T-helper 2 cell treated with Interferon-gamma antibody and Interleukin-4, amounts not matched to agents 100 ng/mL and 5 ng/mL, for 36 hours (primary cell): ENCODE measurements around the gene ETFB. TPM values are rescaled to one million over a fixed set of nuclear protein-coding genes. Genes with fewer than 3 reads are reported as not detected.

Experiments
- intact Hi-C: fragments of 100-400 bp; cut with micrococcal nuclease; formaldehyde crosslinking; loops from one replicate; pipeline ENCODE4 v1.15.1; 2023
- total RNA-seq: library from RNA; stranded (reverse); gene quantifications from 2 replicates; pipeline ENCODE4 v1.2.3, GENCODE V29; 2022

The ETFB gene
- total RNA-seq, 1 donor from 2014 or later: 125 TPM

- intact Hi-C loops: no loop called here
Observed at GRCh38 chr19:51352783-51353360, 13.3 kb downstream of the ETFB start.

DNA sequence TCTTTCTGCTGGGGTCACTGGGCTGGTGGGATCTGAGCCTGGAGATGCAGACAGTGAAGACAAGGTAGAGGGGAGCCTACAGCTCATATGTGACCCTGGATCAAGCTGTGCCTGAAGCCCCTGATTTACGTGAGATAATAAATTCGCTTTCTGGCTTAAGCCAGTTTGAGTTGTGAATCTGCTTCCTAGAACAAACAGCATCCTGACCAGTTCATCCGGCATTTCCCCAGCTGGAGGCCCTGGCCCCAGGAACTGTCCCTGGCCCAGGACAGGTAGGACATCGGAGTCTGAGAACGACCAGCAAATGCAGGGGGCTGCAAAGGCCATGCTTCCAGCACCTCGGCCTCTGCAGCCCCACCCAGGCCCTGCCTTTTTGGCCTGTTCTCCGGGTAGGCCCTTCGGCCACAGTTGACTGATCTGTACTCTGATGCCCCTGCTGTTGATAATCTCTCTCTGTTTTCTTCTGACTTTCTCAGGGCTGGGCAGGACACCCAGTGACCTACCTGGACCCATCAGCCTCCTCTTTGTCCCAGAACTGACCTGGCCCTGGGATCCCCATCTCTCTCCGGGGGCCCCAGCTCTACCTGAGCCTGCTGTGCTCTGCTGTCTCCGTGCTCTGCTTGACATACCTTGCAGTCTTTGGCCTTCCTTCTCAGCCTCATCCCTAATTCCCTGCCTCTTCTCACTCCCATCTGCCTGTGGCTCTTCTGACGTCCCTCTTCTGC lies 14.8 kb downstream of the ETFB start:
- intact Hi-C loops: no loop called here

- intact Hi-C loops: no loop called here
Observed at GRCh38 chr19:51347209-51347928, 18.8 kb downstream of the ETFB start.

DNA sequence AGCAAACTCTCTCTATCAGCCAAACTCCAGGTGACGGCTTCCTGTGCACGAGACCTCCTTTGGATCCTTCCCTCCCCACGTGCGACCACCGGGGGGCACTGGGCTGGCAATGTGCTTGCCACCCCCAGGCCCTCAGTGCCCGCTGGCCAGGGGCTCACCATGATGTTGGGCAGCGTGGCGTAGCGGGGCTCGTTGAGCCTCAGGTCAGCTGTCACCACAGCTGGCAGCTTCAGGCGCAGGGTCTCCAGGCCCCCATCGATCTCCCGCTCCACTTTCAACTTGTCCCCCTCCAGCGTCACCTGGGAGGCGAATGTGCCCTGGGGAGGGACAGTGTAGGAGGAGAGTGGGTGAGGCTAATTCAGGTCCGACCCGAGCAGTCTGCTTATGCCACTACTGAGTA lies 19.4 kb downstream of the ETFB start:
- intact Hi-C loops: no loop called here

DNA sequence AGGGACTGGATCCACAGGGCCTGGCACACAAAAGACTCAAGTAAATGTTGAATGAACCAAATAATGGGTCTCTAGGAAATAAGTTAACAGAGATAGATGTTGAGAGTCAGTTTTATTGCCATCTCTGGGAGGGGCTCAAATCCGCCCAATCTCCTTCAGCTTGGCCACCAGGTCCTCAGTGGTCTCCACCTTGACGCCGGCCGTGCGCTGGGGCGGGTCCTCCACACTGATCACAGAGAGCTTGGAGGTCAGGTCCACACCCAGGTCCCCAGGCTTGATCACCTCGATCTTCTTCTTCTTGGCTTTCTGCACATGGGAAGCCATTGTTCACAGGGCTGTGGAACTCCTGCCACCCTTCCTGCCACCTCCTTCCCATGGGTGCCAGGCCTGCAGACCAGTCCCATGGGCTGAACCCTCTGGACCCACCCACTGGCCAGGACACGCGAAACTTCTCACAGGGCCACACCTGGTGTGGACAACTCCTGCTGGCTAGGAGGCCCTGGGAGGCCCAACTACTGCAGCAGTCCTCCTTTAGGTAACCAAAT lies 21.0 kb downstream of the ETFB start:
- intact Hi-C loops: no loop called here

- intact Hi-C loops: no loop called here
Observed at GRCh38 chr19:51342631-51343569, 23.3 kb downstream of the ETFB start.

DNA sequence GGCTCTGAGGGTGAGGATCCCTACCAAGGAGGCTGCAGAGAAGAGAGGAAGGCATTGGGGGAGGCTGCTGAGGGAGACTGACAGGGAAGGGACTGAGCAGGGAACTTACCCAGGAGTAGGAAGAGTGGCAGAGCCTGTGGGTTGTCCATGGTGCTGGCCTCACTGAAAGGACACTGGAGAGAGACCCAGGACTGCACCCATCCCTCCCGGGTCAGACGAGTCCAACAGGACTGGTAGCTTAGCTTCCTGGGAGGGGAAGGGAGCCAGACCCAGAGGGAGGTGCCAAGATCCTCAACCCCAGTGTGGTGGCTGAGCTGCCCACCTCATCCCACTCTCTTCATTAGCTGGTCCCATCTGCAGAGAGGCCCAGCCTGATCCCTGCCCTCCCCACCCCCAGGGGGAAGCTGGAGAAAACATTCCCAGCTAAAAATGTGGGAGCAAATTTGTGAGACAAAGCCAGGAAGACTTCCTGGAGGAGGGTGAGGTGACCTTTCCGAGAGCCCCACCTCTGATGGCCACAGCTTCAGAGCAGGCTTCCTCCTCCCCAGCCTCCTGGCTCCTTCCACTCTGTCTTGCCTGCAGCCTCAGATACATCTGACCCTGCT lies 24.1 kb downstream of the ETFB start, which contains the start of gene VSIG10L:
Gene VSIG10L, minus strand, starts transcription at position 164 of the 605 bp plus-strand sequence. Its CDS starts 15 bp downstream, at position 149.
- intact Hi-C loops: no loop called here

GRCh38 chr19:51341066-51341465 lies 25.1 kb downstream of the ETFB start:
- intact Hi-C loops: no loop called here

GRCh38 chr19:51339687-51340656 lies 26.2 kb downstream of the ETFB start:
- intact Hi-C loops: loop anchor here (1.0 to 5.0 kb wide), 7 partner anchors 13 to 317 kb away; no protein-coding TSS in a partner anchor

DNA sequence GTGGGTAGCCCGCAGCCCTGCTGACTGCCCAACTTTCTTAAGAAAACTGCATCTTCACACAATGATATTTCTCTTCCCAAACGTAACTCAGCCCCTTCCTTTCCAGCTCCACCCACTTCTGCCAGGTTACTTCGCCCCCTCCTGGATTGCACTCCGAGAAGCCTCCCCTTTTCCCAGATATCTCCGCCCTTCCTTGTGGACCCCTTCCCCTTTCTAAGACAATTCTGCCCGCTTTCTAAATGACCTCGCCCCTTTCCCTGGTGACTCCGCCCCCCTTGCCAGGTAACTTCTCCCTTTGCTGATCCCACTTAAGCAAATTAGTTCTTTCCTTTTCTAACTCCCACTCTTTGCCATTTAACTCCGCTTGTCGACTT lies 26.9 kb downstream of the ETFB start:
- intact Hi-C loops: loop anchor here (1.0 to 5.0 kb wide), 7 partner anchors 12 to 318 kb away; no protein-coding TSS in a partner anchor

GRCh38 chr19:51338563-51339312 lies 27.4 kb downstream of the ETFB start:
- intact Hi-C loops: loop anchor here (1.0 to 5.0 kb wide), 7 partner anchors 11 to 318 kb away; no protein-coding TSS in a partner anchor

GRCh38 chr19:51337861-51338562 lies 28.2 kb downstream of the ETFB start:
- intact Hi-C loops: loop anchor here (2.0 to 5.0 kb wide), 3 partner anchors 69 to 319 kb away; no protein-coding TSS in a partner anchor

- intact Hi-C loops: loop anchor here (5.0 kb wide), 1 partner anchor 255 kb away; no protein-coding TSS in a partner anchor
Observed at GRCh38 chr19:51337141-51337860, 28.9 kb downstream of the ETFB start.

- intact Hi-C loops: no loop called here
Observed at GRCh38 chr19:51333836-51334460, 32.2 kb downstream of the ETFB start.

- intact Hi-C loops: no loop called here
Observed at GRCh38 chr19:51331716-51332115, 34.5 kb downstream of the ETFB start.

- intact Hi-C loops: no loop called here
Observed at GRCh38 chr19:51331193-51331592, 35.0 kb downstream of the ETFB start.
